K562 (cell line): ENCODE measurements around the gene FGD6. TPM values are rescaled to one million over a fixed set of nuclear protein-coding genes. Genes with fewer than 3 reads are reported as not detected.

ENCODE experiments used
- ATF2 ChIP-seq: sonication (generic); formaldehyde crosslinking; IDR thresholded peaks from 2 replicates; pipeline ENCODE4 v1.8.1; 2022; ENCODE audit warnings: missing genetic modification reagents
- BHLHE40 ChIP-seq: IDR thresholded peaks from 2 replicates; pipeline ENCODE4 v1.6.1; 2011; ENCODE audit warnings: low read length, improper control_type of control experiment
- CBX2 ChIP-seq: fragments of 200-600 bp; sonication (generic); IDR thresholded peaks from one replicate; pipeline ENCODE4 v1.6.1; 2012; ENCODE audit warnings: mild to moderate bottlenecking, low read length, inconsistent platforms; ENCODE audit not compliant: insufficient read depth, poor library complexity, severe bottlenecking
- CHD2 ChIP-seq: IDR thresholded peaks from 2 replicates; pipeline ENCODE4 v1.6.1; 2011; ENCODE audit warnings: low read depth, low read length
- CLOCK ChIP-seq: fragments of 250-450 bp; sonication (Bioruptor Pico); IDR thresholded peaks from 2 replicates; pipeline ENCODE4 v1.4.0; 2020; ENCODE audit warnings: mild to moderate bottlenecking, moderate library complexity, borderline replicate concordance
- ILF3 ChIP-seq: fragments of 450-650 bp; IDR thresholded peaks from 2 replicates; pipeline ENCODE4 v1.6.1; 2018; ENCODE audit warnings: antibody characterized with exemption, mild to moderate bottlenecking, moderate library complexity, borderline replicate concordance
- KLF13 ChIP-seq: fragments of 450-650 bp; IDR thresholded peaks from 2 replicates; pipeline ENCODE4 v1.6.1; 2016; ENCODE audit warnings: missing genetic modification characterization, low read depth, mild to moderate bottlenecking, missing compliant biosample characterization, moderate library complexity, borderline replicate concordance
- MCM7 ChIP-seq, 2 experiments: fragments of 450-650 bp; IDR thresholded peaks; 2 replicates each; pipeline ENCODE4 v1.6.1; 2016 to 2018
- PHF8 ChIP-seq: fragments of 200-600 bp; sonication (generic); IDR thresholded peaks from 2 replicates; pipeline ENCODE4 v1.6.1; 2012; ENCODE audit warnings: mixed run types, mild to moderate bottlenecking, inconsistent platforms, low read length, moderate library complexity, borderline replicate concordance
- SMC3 ChIP-seq: conservative IDR thresholded peaks from 2 replicates; pipeline ENCODE4 v1.6.1; 2011; ENCODE audit warnings: low read depth, low read length, improper control_type of control experiment; ENCODE audit not compliant: insufficient read depth
- STAG1 ChIP-seq: sonication (generic); formaldehyde crosslinking; IDR thresholded peaks from 2 replicates; pipeline ENCODE4 v1.5.0; 2020; ENCODE audit warnings: missing genetic modification reagents, borderline replicate concordance
- SUPT5H ChIP-seq: fragments of 450-650 bp; IDR thresholded peaks from 2 replicates; pipeline ENCODE4 v1.6.1; 2016
- TCF3 ChIP-seq: sonication (generic); formaldehyde crosslinking; IDR thresholded peaks from 2 replicates; pipeline ENCODE4 v1.4.0; 2020; ENCODE audit warnings: mild to moderate bottlenecking, missing genetic modification reagents
- USF1 ChIP-seq: sonication (generic); formaldehyde crosslinking; IDR thresholded peaks from 2 replicates; pipeline ENCODE4 v1.9.0; 2022; ENCODE audit warnings: mild to moderate bottlenecking, missing genetic modification reagents
- ZNF445 ChIP-seq: fragments of 250-450 bp; sonication (Bioruptor Pico); IDR thresholded peaks from 2 replicates; pipeline ENCODE4 v1.4.0; 2020; ENCODE audit warnings: low read depth, mild to moderate bottlenecking, moderate library complexity
- ZNF77 ChIP-seq: fragments of 250-450 bp; sonication (Bioruptor Pico); IDR thresholded peaks from 2 replicates; pipeline ENCODE4 v1.5.0; 2020
- polyA plus RNA-seq, 8 experiments: library from polyadenylated mRNA; depleted of rRNA in 4 of 8; stranded (reverse) in 5 of 8; unstranded in 3 of 8; fragments of >200 nt; fragmentation: Nextera tagmentation in 2 of 8; fragmentation: Illumina TruSeq in 1 of 8; extraction: Ambion mirVana in 2 of 8; extraction: Trizol in 1 of 8; gene quantifications; 2 replicates each; pipeline versions ENCODE4 v1.2.1 to v1.2.3, GENCODE V29; 2011 to 2014; ENCODE audit warnings: inconsistent platforms in 1 of 8, missing spikeins in 1 of 8
- total RNA-seq, 7 experiments: library from RNA; depleted of rRNA in 6 of 7; stranded (reverse); fragments of >200 nt in 6 of 7; fragmentation: Illumina TruSeq in 2 of 7; extraction: Trizol in 2 of 7; gene quantifications; 2 replicates each; pipeline versions ENCODE4 v1.2.1 to v1.2.3, GENCODE V29; 2011 to 2021; ENCODE audit warnings: low replicate concordance in 1 of 7
- TF ChIP-seq, protein P1 (sequence below): fragments of 450-650 bp; formaldehyde crosslinking; IDR thresholded peaks from 2 replicates; pipeline ENCODE4 v1.4.0; 2020; ENCODE audit warnings: mild to moderate bottlenecking, moderate library complexity

The FGD6 gene
- total and polyA plus RNA-seq, 9 of the 15 experiments (the other 6 are each of a cell fraction or from before 2014, with no cell fraction given) = 1.5 to 11.1 (median 5.8) TPM

- TF ChIP-seq, protein P1, sequence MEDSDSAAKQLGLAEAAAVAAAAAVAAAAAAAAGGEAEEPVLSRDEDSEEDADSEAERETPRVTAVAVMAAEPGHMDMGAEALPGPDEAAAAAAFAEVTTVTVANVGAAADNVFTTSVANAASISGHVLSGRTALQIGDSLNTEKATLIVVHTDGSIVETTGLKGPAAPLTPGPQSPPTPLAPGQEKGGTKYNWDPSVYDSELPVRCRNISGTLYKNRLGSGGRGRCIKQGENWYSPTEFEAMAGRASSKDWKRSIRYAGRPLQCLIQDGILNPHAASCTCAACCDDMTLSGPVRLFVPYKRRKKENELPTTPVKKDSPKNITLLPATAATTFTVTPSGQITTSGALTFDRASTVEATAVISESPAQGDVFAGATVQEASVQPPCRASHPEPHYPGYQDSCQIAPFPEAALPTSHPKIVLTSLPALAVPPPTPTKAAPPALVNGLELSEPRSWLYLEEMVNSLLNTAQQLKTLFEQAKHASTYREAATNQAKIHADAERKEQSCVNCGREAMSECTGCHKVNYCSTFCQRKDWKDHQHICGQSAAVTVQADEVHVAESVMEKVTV (CRISPR knock-in tag) = peak; percentile 93
- TF ChIP-seq SUPT5H = peak; percentile 77
- peak; percentile 84 for TF ChIP-seq USF1 (CRISPR knock-in tag)
- TF ChIP-seq BHLHE40 = peak; percentile 92
- no peak for TF ChIP-seq ATF2 (CRISPR knock-in tag)
- TF ChIP-seq ZNF77 (CRISPR knock-in tag) = no peak
- TF ChIP-seq ILF3 = no peak
- TF ChIP-seq KLF13 (tag) = peak; percentile 99
- no peak for TF ChIP-seq CLOCK
- TF ChIP-seq ZNF445 (CRISPR knock-in tag) = no peak
- no peak for TF ChIP-seq MCM7 (IDR thresholded peaks at IDR 0.05)
- peak; percentile 73 for TF ChIP-seq CHD2
- TF ChIP-seq SMC3 = peak; percentile 83
- peak; percentile 52; the same call in 1 of the 2 replicates for TF ChIP-seq STAG1 (CRISPR knock-in tag)
- TF ChIP-seq CBX2 = no peak
- no peak for TF ChIP-seq TCF3
- peak; percentile 65; the same call in 1 of the 2 replicates for TF ChIP-seq PHF8
Observed at GRCh38 chr12:95217377-95218149, at the start of gene FGD6, which contains the start of gene VEZT (continued).
